Activated naive CD8-positive, alpha-beta T cell treated with anti-CD3 and anti-CD28 coated beads, Interleukin-2, amount 50 U/mL, for 24 hours (primary cell): Measurements from ENCODE around the gene RHBG.
A peak's percentile ranks its signal among the peaks of the same experiment; 100 is the strongest.
"Not testable (repeated sequence)": the region's sequence is repeated elsewhere in the genome, so short reads cannot be mapped to it uniquely, and the experiment has no call there.

Experiments
- ATAC-seq: fragments of 150-1000 bp; cut with Tn5 transposase; one replicate; pipeline ENCODE4 v1.10.0; 2021
- DNase-seq: peaks from one replicate; pipeline ENCODE4 v3.0.0; 2021
- H3K27ac Mint-ChIP-seq: one replicate; pipeline ENCODE4 v1.8.0; 2021; ENCODE audit warnings: mild to moderate bottlenecking, mixed read lengths
- H3K27me3 Mint-ChIP-seq: one replicate; pipeline ENCODE4 v1.8.0; 2021; ENCODE audit warnings: mixed read lengths
- H3K36me3 Mint-ChIP-seq: one replicate; pipeline ENCODE4 v1.8.0; 2021; ENCODE audit warnings: low read depth, mixed read lengths
- H3K4me1 Mint-ChIP-seq: one replicate; pipeline ENCODE4 v1.8.0; 2021; ENCODE audit warnings: mixed read lengths
- H3K4me3 Mint-ChIP-seq: one replicate; pipeline ENCODE4 v1.8.0; 2021; ENCODE audit warnings: mild to moderate bottlenecking, moderate library complexity, mixed read lengths
- H3K9me3 Mint-ChIP-seq: one replicate; pipeline ENCODE4 v1.8.0; 2021; ENCODE audit warnings: mixed read lengths

RHBG gene

DNA sequence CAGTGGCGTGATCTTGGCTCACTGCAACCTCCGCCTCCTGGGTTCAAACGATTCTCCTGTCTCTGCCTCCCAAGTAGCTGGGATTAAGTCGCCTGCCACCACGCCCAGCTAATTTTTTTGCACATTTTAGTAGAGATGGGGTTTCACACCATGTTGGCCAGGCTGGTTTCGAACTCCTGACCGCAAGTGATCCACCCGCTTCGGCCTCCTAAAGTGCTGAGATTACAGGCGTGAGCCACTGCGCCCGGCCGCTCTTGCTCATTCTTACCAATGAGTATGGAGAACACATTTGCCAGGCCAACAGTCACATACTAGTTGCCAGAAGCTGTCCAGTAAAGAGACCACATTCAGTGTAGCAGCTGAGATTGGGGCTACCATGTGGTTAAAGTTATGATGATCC lies 16.5 kb upstream of the RHBG start:
- peaks cover 37% of the 10 kb centered on the region for H3K27me3 Mint-ChIP-seq
- not testable (repeated sequence) for ATAC-seq, H3K4me3 Mint-ChIP-seq, H3K9me3 Mint-ChIP-seq, H3K36me3 Mint-ChIP-seq, DNase-seq, H3K27ac Mint-ChIP-seq
- H3K4me1 Mint-ChIP-seq = peaks cover 16% of the 10 kb centered on the region

DNA sequence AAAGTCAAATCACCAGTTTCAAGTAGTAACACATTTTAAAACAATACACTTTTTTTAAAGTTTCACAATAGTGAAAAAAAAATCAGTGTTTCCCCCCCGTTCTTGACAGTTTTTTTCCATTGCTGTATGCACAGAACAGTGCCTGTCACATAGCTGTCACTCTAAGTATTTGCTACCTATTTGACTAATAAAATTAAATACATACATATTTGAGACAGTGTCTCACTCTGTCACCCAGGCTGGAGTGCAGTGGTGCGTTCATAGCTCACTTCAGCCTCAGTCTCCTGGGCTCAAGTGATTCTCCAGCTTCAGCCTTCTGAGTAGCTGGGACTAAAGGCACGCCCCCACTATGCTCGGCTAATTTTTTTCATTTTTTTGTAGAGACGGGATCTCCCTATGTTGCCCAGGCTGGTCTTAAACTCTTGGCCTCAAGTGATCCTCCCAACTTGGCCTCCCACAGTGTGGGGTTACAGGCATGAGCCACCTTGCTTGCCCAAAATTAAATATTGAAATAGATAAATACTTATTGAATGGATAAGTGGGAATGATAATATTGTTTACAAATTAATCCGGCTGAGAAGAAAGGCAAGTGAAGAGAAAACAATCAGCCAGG lies 12.6 kb upstream of the RHBG start:
- Mint-ChIP-seq H3K9me3 (no peaks in the 10 kb centered on the region), H3K4me1 (peaks cover 16% of the 10 kb centered on the region)

DNA sequence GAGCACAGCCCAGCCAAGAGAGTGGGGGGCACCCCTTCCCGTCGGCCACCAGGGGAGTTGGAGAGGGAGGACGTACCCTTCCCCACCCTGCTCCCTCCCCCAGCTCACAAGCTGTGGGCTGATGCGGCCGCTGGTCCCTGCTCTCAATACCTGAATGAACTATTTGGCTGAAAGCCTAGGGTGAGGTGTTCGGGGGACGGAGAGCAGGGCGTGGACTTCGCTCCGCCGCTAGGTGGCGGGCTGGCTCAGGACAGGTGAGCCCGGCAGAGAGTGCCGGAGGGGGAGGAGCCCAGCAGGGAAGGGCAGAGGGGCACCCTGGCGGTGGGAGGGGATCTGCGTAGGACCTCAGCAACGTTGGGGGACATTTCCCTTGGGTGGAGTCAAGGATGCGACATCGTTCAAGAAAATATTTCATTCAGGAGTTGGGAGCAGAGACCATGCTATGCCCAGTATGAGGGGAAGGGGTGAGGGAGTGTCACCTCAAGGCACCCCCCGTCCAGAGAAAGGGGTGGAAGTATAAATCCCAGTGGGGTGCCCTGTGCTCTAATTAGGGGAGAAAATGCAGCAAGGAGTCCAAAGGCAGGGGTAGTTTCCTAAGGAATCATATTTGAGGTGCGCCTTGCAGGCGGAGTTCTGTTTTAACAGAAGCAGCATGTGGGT lies 12.0 kb upstream of the RHBG start:
- H3K4me1 Mint-ChIP-seq = peaks cover 16% of the 10 kb centered on the region
- DNase-seq (peak; percentile 62), ATAC-seq (peak; percentile 81)
- no peak overlapping the region for H3K27ac Mint-ChIP-seq
- H3K4me3 Mint-ChIP-seq = no peak overlapping the region
- no peaks in the 10 kb centered on the region for H3K9me3 Mint-ChIP-seq
- H3K36me3 Mint-ChIP-seq = no peaks in the 10 kb centered on the region
- peaks cover 45% of the 10 kb centered on the region for H3K27me3 Mint-ChIP-seq

More for the DNA sequence above, 12.6 kb upstream of the RHBG start:
- no peak for DNase-seq
- Mint-ChIP-seq H3K36me3 (no peaks in the 10 kb centered on the region), H3K4me3 (no peak overlapping the region), H3K27ac (no peak overlapping the region), H3K27me3 (peaks cover 47% of the 10 kb centered on the region)
- ATAC-seq = peak; percentile 69

DNA sequence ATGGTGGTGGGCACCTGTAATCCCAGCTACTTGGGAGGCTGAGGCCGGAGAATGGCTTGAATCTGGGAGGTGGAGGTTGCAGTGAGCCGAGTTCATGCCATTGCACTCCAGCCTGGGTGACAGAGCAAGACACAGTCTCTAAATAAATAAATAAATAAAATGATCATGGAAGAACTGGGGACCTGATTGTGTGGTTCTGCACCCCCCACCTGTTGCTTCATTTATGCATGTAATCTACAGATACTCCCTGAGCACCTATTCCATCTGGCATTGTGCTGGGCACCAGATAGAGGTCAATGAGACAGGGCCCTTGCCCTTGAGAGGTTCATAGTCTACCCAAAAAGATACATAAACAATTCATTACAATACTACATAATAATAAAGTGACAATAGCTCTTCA lies 11.0 kb upstream of the RHBG start:
- ATAC-seq (no peak), DNase-seq (no peak)
- no peaks in the 10 kb centered on the region for H3K9me3 Mint-ChIP-seq
- peaks cover 45% of the 10 kb centered on the region for H3K27me3 Mint-ChIP-seq
- no peaks in the 10 kb centered on the region for H3K36me3 Mint-ChIP-seq
- no peak overlapping the region for H3K27ac Mint-ChIP-seq
- peaks cover 16% of the 10 kb centered on the region for H3K4me1 Mint-ChIP-seq
- no peak overlapping the region for H3K4me3 Mint-ChIP-seq

DNA sequence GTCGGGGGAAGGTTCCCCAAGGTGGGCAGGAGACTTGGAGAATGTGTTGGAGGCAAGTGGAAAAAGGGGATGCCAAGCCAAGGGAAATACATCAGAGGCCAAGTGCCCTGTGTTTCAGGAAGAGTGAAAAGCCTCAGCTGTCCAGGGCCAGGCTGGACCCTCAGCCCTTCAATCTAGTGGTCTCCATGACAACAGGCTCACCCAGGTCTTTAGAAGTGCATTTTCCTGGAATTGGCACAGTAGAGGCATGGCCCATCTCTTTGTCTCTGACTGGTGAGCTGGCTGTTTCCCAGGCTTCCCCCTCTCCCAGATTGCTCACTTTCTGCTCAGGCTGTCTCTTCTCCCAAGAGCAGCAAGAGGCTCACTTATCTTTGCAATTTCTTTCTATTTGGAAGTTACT lies 10.4 kb upstream of the RHBG start:
- Mint-ChIP-seq H3K27ac (no peak overlapping the region), H3K4me3 (no peak overlapping the region), H3K27me3 (peaks cover 47% of the 10 kb centered on the region), H3K9me3 (no peaks in the 10 kb centered on the region), H3K4me1 (peaks cover 16% of the 10 kb centered on the region), H3K36me3 (no peaks in the 10 kb centered on the region)
- ATAC-seq (no peak), DNase-seq (no peak)

DNA sequence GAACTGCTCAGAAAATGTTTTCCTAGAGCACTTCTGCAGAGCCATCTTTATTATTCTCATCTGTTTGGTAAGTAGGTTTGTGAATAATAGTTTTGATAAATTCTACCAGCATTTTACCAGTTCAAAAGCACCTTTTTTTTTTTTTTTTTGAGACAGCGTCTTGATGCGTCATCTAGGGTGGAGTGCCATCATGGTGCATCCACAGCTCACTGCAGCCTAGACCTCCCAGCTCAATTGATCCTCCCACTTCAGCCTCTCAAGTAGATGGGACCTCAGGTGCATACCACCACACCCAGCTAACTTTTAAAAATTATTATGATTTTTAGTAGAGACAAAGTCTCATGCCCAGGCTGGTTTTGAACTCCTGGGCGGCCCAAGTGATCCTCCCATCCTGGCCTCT lies 9.8 kb upstream of the RHBG start:
- H3K27me3 Mint-ChIP-seq = peaks cover 48% of the 10 kb centered on the region

DNA sequence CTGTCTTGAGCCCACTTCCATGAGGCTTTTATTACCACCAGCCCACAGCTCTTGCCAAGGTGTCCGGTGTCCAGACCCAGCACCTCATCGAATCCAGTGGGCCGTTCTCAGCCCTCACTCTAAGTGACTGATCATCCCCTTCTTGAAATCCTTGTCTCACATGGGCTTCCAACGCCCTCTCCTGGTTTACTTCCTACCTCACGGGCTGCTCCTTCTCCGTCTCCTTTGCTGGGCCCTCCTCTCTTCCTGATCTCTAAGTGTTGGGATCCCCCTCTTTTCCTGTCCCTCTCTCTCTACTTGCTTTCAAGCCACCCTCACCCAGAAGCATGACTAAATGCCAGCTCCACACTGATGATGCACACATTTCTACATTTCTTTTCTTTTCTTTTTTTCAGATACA lies 9.0 kb upstream of the RHBG start:
- Mint-ChIP-seq H3K4me1 (peaks cover 16% of the 10 kb centered on the region), H3K9me3 (no peaks in the 10 kb centered on the region), H3K27me3 (peaks cover 48% of the 10 kb centered on the region), H3K36me3 (no peaks in the 10 kb centered on the region), H3K4me3 (no peak overlapping the region), H3K27ac (no peak overlapping the region)
- ATAC-seq (no peak), DNase-seq (no peak)

More for the DNA sequence above, 9.8 kb upstream of the RHBG start:
- Mint-ChIP-seq H3K27ac (no peak overlapping the region), H3K4me1 (peaks cover 16% of the 10 kb centered on the region), H3K9me3 (no peaks in the 10 kb centered on the region), H3K4me3 (no peak overlapping the region), H3K36me3 (no peaks in the 10 kb centered on the region)
- DNase-seq = no peak
- ATAC-seq = no peak

DNA sequence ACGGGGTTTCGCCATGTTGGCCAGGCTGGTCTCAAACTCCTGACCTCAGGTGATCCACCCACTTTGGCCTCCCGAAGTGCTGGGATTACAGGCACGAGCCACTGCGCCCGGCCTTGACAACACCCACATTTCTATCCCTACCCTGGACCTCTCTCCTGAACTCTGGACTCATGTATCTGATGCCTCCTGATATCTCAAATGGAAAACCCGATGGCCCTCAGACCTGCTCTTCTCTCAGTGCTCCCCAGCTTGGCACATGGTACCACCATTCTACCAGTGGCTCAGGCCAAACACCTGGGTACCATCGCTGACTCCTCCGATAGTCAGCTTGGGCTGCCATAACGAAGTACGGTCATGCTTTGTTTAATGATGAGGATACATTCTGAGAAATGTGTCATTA lies 8.5 kb upstream of the RHBG start:
- ATAC-seq (no peak), DNase-seq (no peak)
- H3K4me3 Mint-ChIP-seq = no peak overlapping the region
- no peaks in the 10 kb centered on the region for H3K36me3 Mint-ChIP-seq
- peaks cover 16% of the 10 kb centered on the region for H3K4me1 Mint-ChIP-seq
- H3K27me3 Mint-ChIP-seq = peaks cover 51% of the 10 kb centered on the region
- H3K27ac Mint-ChIP-seq = no peak overlapping the region
- no peaks in the 10 kb centered on the region for H3K9me3 Mint-ChIP-seq

DNA sequence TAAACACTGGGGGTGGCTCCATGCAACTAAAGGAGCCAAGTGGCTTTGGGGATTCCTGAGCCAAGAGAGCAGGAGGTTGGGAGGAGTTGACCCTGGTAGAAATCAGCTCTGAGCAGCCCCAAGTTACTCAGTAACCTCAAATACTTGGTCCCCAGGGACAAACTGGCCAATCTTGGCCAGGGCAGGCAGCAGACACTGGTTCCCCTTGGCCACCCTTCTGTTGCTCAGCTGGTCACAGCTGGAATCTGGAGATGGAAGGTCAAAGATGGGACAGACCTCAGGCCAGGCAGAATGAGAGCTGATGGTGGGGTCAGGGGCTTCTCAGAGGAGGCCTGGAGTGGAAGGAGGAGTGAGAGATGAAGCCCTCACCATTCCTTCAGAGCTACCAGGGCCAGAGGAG lies 3.3 kb upstream of the RHBG start:
- no peak for DNase-seq
- no peak overlapping the region for H3K4me3 Mint-ChIP-seq
- no peak overlapping the region for H3K27ac Mint-ChIP-seq
- H3K27me3 Mint-ChIP-seq = peaks cover 45% of the 10 kb centered on the region
- no peak for ATAC-seq
- H3K36me3 Mint-ChIP-seq = no peaks in the 10 kb centered on the region
- peaks cover 4% of the 10 kb centered on the region for H3K4me1 Mint-ChIP-seq
- no peaks in the 10 kb centered on the region for H3K9me3 Mint-ChIP-seq

DNA sequence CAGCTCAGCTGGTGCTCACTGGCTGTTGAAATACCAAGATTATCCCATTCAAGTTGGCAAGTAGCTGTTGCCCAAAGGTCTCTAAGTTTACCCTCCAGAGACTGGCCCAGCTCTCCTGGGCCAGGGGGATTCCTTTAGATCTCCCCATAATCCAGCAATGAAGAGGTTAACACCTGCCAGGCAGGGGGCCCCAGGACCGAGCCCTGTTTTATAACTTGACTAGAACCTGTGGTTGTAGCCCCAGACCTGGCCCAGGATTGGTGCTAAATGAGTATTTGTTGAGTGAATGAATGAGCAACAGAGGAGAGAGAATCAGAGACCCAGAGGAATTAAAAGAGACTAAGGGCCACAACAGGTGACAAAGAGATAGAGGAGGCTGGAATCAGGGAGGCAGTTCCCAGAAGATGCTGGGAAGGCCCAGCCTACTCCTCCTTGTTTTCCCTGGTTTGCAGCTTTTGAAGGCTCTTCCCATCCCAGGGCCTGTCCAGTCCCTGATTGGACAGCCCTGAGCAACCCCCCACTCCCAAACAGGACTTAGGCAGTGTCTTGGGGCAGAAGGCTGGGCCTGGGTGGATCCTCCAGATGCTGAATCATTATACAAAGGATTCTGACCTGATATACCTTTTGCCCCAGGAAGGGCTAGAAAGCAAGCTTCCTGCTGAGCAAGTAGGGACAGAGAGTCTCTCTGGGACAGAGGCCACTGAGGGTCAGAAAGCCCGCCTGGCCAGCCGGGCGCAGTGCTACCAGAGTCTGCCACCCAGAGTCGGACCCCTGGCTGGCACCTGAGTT lies 2.4 kb upstream of the RHBG start:
- no peaks in the 10 kb centered on the region for H3K9me3 Mint-ChIP-seq
- no peak for ATAC-seq
- no peaks in the 10 kb centered on the region for H3K36me3 Mint-ChIP-seq
- H3K4me1 Mint-ChIP-seq = peaks cover 4% of the 10 kb centered on the region
- H3K4me3 Mint-ChIP-seq = no peak overlapping the region
- no peak for DNase-seq
- peaks cover 47% of the 10 kb centered on the region for H3K27me3 Mint-ChIP-seq
- no peak overlapping the region for H3K27ac Mint-ChIP-seq

DNA sequence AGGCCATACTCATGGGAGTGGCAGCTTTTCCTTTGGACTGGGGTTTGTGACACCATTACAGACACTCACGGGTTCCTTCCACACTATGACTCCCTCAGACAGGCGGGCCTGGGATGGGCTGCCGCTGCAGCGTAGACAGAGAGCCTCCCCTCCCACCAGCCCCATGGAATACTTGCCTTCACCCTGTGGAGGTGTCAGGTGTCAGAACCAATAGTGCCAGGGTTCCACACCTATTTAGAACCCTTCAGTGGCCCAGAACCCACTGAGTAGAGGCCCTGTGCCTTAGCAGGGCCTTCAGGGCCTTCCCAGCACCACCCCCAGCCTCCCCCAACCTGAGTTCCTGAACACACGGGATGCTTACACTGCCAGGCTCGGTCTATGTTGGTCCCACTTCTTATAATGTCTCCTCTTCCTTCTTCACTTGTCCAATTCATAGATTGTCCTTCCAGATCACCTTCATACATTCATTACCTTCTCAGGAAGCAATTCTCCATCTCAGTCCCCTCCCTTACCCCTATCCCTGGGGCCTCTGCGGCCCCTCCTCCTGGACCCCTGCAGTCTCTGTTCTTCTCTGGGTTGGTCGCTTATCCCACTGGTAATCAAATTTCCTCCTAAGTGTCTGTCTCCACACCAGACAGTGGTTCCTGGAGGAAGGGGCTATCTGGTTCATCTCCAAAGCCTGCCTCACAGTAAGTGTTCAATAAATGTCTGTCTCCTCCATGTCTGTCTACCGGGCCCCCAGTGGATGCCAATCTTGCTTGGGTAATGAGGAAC lies 1.4 kb upstream of the RHBG start:
- no peaks in the 10 kb centered on the region for H3K36me3 Mint-ChIP-seq
- peaks cover 4% of the 10 kb centered on the region for H3K4me1 Mint-ChIP-seq
- ATAC-seq = no peak
- H3K9me3 Mint-ChIP-seq = no peaks in the 10 kb centered on the region
- peaks cover 56% of the 10 kb centered on the region for H3K27me3 Mint-ChIP-seq
- DNase-seq = no peak
- H3K4me3 Mint-ChIP-seq = no peak overlapping the region
- no peak overlapping the region for H3K27ac Mint-ChIP-seq

DNA sequence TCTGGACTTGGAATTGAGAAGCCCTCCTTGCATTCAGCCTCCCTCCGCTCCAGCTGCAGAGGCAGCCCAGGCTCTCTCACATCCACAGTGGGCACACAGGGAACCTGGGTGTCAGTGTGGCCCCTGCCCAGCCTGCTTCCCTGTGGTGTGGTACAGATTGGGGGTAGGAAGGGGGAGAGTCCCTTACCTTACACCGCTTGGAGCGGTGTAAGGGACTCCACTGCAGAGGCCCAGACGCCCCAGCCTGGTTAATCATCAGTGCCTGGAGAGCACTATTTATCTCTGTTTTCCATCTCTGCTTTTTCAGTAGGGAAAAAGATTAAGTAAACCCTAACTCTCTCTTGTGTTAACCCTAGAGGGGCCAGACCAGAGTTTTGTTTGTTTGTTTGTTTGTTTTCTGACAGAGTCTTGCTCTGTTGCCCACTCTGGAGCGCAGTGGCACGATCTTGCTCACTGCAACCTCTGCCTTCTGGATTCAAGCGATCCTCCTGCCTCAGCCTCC lies 803 bp upstream of the RHBG start:
- H3K9me3 Mint-ChIP-seq = no peaks in the 10 kb centered on the region
- ATAC-seq = no peak
- no peaks in the 10 kb centered on the region for H3K36me3 Mint-ChIP-seq
- peaks cover 4% of the 10 kb centered on the region for H3K4me1 Mint-ChIP-seq
- H3K27me3 Mint-ChIP-seq = peaks cover 58% of the 10 kb centered on the region
- DNase-seq = no peak
- H3K27ac Mint-ChIP-seq = no peak overlapping the region
- H3K4me3 Mint-ChIP-seq = no peak overlapping the region

DNA sequence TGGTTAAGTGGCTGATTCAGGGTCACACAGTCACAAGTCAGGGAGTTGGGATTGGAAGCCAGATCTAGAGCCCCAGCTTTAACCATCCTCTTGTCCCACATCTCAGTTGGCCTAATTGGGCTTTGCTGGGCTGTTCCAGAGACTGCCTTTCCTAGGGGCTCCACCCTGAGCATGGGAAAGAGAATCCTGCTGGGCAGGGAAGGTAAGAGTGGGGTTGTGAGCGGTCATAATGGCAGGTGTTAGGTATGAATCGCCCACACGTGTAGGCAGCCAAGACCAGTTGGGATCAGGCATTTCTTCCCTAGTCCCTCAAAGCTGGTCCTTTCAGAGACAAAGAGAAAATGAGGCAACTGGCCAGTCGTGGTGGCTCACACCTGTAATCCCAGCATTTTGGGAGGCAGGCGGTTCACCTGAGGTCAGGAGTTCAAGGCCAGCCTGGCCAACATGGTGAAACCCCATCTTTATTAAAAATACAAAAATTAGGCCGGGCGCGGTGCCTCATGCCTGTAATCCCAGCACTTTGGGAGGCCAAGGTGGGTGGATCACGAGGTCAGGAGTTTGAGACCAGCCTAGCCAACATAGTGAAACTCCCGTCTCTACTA lies 775 bp downstream of the RHBG start:
- not testable (repeated sequence) for H3K4me3 Mint-ChIP-seq, H3K36me3 Mint-ChIP-seq

More for the DNA sequence above, 775 bp downstream of the RHBG start:
- not testable (repeated sequence) for H3K27ac Mint-ChIP-seq, DNase-seq, ATAC-seq, H3K4me1 Mint-ChIP-seq, H3K9me3 Mint-ChIP-seq
- peaks cover 51% of the 10 kb centered on the region for H3K27me3 Mint-ChIP-seq
